ENCODE measurements around the gene FMN1. TPM values are rescaled to one million over a fixed set of nuclear protein-coding genes. Genes with fewer than 3 reads are reported as not detected.

The FMN1 gene
- total and polyA plus RNA-seq, 10 of the 15 experiments (the other 5 are each of a cell fraction or from before 2014, with no cell fraction given): 0.05 to 0.16 (median 0.08) TPM; not detected in 4

- DNase-seq (ENCODE audit: low read depth, low spot score): no peak
- POLR2A ChIA-PET: no interaction called here
- no peak overlapping the region for H3K4me3 ChIP-seq
- no peak overlapping the region for H3K4me2 ChIP-seq (ENCODE audit: control insufficient read depth, insufficient read depth)
- no peak overlapping the region for H3K9ac ChIP-seq (ENCODE audit: control insufficient read depth, insufficient read depth, low read length)
- no peaks in the 10 kb centered on the region for H3K36me3 ChIP-seq (ENCODE audit: control insufficient read depth in 2 of 2, insufficient read depth in 2 of 2, low read length in 1 of 2)
- no peaks in the 10 kb centered on the region for H4K20me1 ChIP-seq (ENCODE audit: control insufficient read depth, insufficient read depth)
- no TSS peak for BruUV-seq (replicated peaks)
- no peak for FAIRE-seq
- WGBS (ENCODE audit: insufficient coverage, insufficient replicate concordance, low lambda C conversion rate, missing lambda C conversion rate): 18% methylated on average over 9 of the region's 9 CpGs
- ATAC-seq: no peak
- CTCF ChIA-PET: no interaction called here
- H3K27me3 ChIP-seq (replicated peaks in 1 of 2; ENCODE audit: control insufficient read depth in 2 of 2, insufficient read depth in 2 of 2, low read length in 1 of 2): peaks cover 0 to 7% of the 10 kb centered on the region in 2 experiments; a peak in 3 of 4 replicates
- peaks cover 32% of the 10 kb centered on the region for H3K4me1 ChIP-seq (ENCODE audit: control insufficient read depth, insufficient read depth, low read length)
- RAD21 ChIA-PET (ENCODE audit: unreplicated experiment): no interaction called here
- SMC1A ChIA-PET (ENCODE audit: uncharacterized antibody, unreplicated experiment): no interaction called here
- no peaks in the 10 kb centered on the region for H3K79me2 ChIP-seq (ENCODE audit: control insufficient read depth, insufficient read depth, low read length)
- no peak overlapping the region for H2AFZ ChIP-seq (ENCODE audit: control insufficient read depth, low read depth, low read length)
- in situ Hi-C loops (cut with MboI): no loop called here
- no peaks in the 10 kb centered on the region; the same call in 1 of the 3 replicates for H3K9me3 ChIP-seq (replicated peaks; ENCODE audit: control insufficient read depth, insufficient read depth, low read length)
- intact Hi-C loops (cut with micrococcal nuclease; ENCODE audit: unreplicated experiment): no loop called here
- H3K27ac ChIP-seq (ENCODE audit: control insufficient read depth, insufficient read depth): no peak overlapping the region
- TF ChIP-seq ZBTB40 (IDR thresholded peaks at IDR 0.05; ENCODE audit: borderline replicate concordance) (no peak), BMI1 (IDR thresholded peaks at IDR 0.05; ENCODE audit: borderline replicate concordance) (no peak), ZBTB11 (CRISPR knock-in tag; IDR thresholded peaks at IDR 0.05) (no peak), JUNB (IDR thresholded peaks at IDR 0.05) (0 out of 2 replicates have a peak, but pooled peaks have one; percentile 2), SMAD1 (IDR thresholded peaks at IDR 0.05; ENCODE audit: low read depth, partially characterized antibody) (no peak), BACH1 (IDR thresholded peaks at IDR 0.05; ENCODE audit: borderline replicate concordance) (no peak), RELA (IDR thresholded peaks at IDR 0.05; ENCODE audit: borderline replicate concordance, partially characterized antibody) (no peak), IRF4 (IDR thresholded peaks at IDR 0.05; ENCODE audit: low read depth, low read length) (0 out of 2 replicates have a peak, but pooled peaks have one; percentile 19), NRF1 (conservative IDR thresholded peaks at IDR 0.05; ENCODE audit: low read depth, low read length) (no peak), E4F1 (IDR thresholded peaks at IDR 0.05; ENCODE audit: borderline replicate concordance, partially characterized antibody) (no peak), EP300 (IDR thresholded peaks at IDR 0.05; ENCODE audit: borderline replicate concordance in 1 of 2, control insufficient read depth in 1 of 2, low read depth in 2 of 2, low read length in 2 of 2) (no peak), CEBPB (IDR thresholded peaks at IDR 0.05; ENCODE audit: borderline replicate concordance in 1 of 2, low read depth in 2 of 2, low read length in 2 of 2) (no peak), RFX5 (IDR thresholded peaks at IDR 0.05; ENCODE audit: low read depth, low read length) (no peak), TCF12 (IDR thresholded peaks at IDR 0.05; ENCODE audit: low read depth, low read length) (no peak), SMC3 (IDR thresholded peaks at IDR 0.05; ENCODE audit: borderline replicate concordance, low read length) (no peak)
These were observed 4.0 kb downstream of the FMN1 start for GRCh38 chr15:33190539-33190938.

Data from GM12878 (cell line).